ENCODE data around the gene PRKCB. TPM values are rescaled to one million over a fixed set of nuclear protein-coding genes. Genes with fewer than 3 reads are reported as not detected.

The PRKCB gene
- polyA plus RNA-seq, 2 of the 4 experiments (the other 2 are of a cell fraction) = 0.09 to 0.22 TPM

DNA sequence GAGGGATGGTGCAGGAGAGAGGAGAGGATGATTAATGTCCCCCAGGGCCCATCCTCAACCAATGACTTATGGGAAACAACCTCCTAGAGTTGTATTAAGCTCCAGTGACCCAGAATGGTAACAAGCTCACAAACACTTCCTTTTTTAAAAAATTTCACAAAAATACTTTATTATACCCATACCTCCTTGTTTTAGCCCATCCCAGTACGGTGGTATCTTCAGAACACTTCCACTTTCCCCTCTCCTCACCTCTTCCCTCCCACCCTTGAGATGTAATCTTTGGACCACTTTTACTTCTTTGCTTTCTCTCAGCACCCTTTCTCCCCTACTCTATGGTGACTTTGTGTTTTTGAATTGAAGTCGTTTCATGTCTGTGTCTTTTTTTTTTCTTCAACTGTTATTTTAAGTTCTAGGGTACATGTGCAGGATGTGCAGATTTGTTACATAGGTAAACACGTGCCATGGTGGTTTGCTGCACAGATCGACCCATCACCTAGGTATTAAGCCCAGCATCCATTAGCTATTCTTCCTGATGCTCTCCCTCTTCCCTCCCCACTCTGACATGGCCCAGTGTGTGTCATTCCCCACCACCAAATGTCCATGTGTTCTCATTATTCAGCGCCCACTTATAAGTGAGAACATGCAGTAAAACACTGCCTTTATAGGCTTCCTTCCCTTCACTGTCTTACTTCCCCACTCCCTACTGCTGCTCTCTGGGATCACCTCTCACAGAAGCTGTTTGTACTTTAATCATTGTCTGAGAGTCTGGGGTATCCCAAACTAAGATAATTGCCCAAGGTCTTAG is 124.5 kb downstream of the PRKCB start:
- DNase-seq (ENCODE audit: low read depth in 1 of 2, low spot score in 1 of 2) = no peak
- POLR2A ChIA-PET = no interaction called here
- TF ChIP-seq, protein P1, sequence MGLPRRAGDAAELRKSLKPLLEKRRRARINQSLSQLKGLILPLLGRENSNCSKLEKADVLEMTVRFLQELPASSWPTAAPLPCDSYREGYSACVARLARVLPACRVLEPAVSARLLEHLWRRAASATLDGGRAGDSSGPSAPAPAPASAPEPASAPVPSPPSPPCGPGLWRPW (IDR thresholded peaks at IDR 0.05) = no peak
- TF ChIP-seq TP53 (CRISPR knock-in tag; IDR thresholded peaks at IDR 0.05) (no peak), HOXB5 (CRISPR knock-in tag; IDR thresholded peaks at IDR 0.05) (no peak), BHLHE40 (IDR thresholded peaks at IDR 0.05; ENCODE audit: low read depth, low read length) (no peak), MAZ (IDR thresholded peaks at IDR 0.05; ENCODE audit: borderline replicate concordance, low read depth, low read length) (no peak), FOSL2 (IDR thresholded peaks at IDR 0.05) (no peak), FOSL2 (CRISPR knock-in tag; IDR thresholded peaks at IDR 0.05) (no peak), SMC3 (IDR thresholded peaks at IDR 0.05) (no peak), SREBF2 (IDR thresholded peaks at IDR 0.05) (no peak), GATA3 (IDR thresholded peaks at IDR 0.05; ENCODE audit: borderline replicate concordance) (no peak), ZFP36 (IDR thresholded peaks at IDR 0.05; ENCODE audit: borderline replicate concordance, partially characterized antibody) (no peak), KDM1A (IDR thresholded peaks at IDR 0.05; ENCODE audit: low read depth) (no peak)
- TF ChIP-seq, protein P2, sequence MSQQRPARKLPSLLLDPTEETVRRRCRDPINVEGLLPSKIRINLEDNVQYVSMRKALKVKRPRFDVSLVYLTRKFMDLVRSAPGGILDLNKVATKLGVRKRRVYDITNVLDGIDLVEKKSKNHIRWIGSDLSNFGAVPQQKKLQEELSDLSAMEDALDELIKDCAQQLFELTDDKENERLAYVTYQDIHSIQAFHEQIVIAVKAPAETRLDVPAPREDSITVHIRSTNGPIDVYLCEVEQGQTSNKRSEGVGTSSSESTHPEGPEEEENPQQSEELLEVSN (IDR thresholded peaks at IDR 0.05; ENCODE audit: borderline replicate concordance, low read depth) = no peak
- TF ChIP-seq, protein P3, sequence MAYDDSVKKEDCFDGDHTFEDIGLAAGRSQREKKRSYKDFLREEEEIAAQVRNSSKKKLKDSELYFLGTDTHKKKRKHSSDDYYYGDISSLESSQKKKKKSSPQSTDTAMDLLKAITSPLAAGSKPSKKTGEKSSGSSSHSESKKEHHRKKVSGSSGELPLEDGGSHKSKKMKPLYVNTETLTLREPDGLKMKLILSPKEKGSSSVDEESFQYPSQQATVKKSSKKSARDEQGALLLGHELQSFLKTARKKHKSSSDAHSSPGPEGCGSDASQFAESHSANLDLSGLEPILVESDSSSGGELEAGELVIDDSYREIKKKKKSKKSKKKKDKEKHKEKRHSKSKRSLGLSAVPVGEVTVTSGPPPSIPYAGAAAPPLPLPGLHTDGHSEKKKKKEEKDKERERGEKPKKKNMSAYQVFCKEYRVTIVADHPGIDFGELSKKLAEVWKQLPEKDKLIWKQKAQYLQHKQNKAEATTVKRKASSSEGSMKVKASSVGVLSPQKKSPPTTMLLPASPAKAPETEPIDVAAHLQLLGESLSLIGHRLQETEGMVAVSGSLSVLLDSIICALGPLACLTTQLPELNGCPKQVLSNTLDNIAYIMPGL (CRISPR knock-in tag; IDR thresholded peaks at IDR 0.05; ENCODE audit: borderline replicate concordance) = no peak
- WGBS (ENCODE audit: missing lambda C conversion rate) = under 1% methylated on average over 5 of the region's 5 CpGs
- H3K27ac ChIP-seq = no peak overlapping the region
- H3K9me3 ChIP-seq = no peaks in the 10 kb centered on the region
- FAIRE-seq = no peak
- ATAC-seq = no peak
- H3K4me3 ChIP-seq = no peak overlapping the region
- no peaks in the 10 kb centered on the region for H3K4me1 ChIP-seq
- CTCF ChIA-PET = no interaction called here
- H3K4me2 ChIP-seq = no peak overlapping the region

DNA sequence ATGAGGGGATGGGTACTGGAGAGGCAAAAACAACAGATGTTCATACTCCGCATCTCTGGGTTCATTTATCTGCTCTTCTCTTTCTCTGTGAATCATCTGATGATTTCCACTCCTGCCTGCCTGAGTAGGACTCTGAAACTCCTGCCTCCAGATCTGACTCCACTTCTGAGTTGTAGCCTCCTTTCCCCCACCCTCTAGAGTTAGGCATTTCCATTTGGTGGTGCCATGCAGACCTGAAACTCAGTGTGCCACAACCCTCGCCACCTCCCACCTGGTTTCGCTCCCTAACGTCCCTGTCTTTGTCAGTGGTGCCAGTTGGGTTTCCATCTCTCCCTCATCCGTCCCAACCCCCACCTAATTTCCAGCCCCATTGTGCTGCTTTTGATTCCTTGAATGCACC is 126.2 kb downstream of the PRKCB start:
- Histone ChIP-seq H3K9me3 (no peaks in the 10 kb centered on the region), H3K4me2 (no peak overlapping the region), H3K4me3 (no peak overlapping the region), H3K4me1 (no peaks in the 10 kb centered on the region), H3K27ac (no peak overlapping the region)
- no peak for ATAC-seq
- CTCF ChIA-PET = no interaction called here
- FAIRE-seq = no peak
- TF ChIP-seq, protein P4, sequence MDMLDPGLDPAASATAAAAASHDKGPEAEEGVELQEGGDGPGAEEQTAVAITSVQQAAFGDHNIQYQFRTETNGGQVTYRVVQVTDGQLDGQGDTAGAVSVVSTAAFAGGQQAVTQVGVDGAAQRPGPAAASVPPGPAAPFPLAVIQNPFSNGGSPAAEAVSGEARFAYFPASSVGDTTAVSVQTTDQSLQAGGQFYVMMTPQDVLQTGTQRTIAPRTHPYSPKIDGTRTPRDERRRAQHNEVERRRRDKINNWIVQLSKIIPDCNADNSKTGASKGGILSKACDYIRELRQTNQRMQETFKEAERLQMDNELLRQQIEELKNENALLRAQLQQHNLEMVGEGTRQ (IDR thresholded peaks at IDR 0.05) = no peak
- TF ChIP-seq, protein P3 (CRISPR knock-in tag; IDR thresholded peaks at IDR 0.05; ENCODE audit: borderline replicate concordance) = no peak
- TF ChIP-seq KDM5A (IDR thresholded peaks at IDR 0.05) = no peak
- TF ChIP-seq, protein P2 (IDR thresholded peaks at IDR 0.05; ENCODE audit: borderline replicate concordance, low read depth) = no peak
- no peak for TF ChIP-seq MAFK (IDR thresholded peaks at IDR 0.05; ENCODE audit: partially characterized antibody)
- TF ChIP-seq, protein P5, sequence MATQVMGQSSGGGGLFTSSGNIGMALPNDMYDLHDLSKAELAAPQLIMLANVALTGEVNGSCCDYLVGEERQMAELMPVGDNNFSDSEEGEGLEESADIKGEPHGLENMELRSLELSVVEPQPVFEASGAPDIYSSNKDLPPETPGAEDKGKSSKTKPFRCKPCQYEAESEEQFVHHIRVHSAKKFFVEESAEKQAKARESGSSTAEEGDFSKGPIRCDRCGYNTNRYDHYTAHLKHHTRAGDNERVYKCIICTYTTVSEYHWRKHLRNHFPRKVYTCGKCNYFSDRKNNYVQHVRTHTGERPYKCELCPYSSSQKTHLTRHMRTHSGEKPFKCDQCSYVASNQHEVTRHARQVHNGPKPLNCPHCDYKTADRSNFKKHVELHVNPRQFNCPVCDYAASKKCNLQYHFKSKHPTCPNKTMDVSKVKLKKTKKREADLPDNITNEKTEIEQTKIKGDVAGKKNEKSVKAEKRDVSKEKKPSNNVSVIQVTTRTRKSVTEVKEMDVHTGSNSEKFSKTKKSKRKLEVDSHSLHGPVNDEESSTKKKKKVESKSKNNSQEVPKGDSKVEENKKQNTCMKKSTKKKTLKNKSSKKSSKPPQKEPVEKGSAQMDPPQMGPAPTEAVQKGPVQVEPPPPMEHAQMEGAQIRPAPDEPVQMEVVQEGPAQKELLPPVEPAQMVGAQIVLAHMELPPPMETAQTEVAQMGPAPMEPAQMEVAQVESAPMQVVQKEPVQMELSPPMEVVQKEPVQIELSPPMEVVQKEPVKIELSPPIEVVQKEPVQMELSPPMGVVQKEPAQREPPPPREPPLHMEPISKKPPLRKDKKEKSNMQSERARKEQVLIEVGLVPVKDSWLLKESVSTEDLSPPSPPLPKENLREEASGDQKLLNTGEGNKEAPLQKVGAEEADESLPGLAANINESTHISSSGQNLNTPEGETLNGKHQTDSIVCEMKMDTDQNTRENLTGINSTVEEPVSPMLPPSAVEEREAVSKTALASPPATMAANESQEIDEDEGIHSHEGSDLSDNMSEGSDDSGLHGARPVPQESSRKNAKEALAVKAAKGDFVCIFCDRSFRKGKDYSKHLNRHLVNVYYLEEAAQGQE (IDR thresholded peaks at IDR 0.05) = no peak
- no peak for TF ChIP-seq CBX2 (IDR thresholded peaks at IDR 0.05; ENCODE audit: borderline replicate concordance, low read depth)
- TF ChIP-seq NPAS2 (CRISPR knock-in tag; IDR thresholded peaks at IDR 0.05; ENCODE audit: borderline replicate concordance) = no peak
- no peak for TF ChIP-seq MYC (IDR thresholded peaks at IDR 0.05; ENCODE audit: borderline replicate concordance, low read length)
- no peak for TF ChIP-seq KDM1A (IDR thresholded peaks at IDR 0.05; ENCODE audit: low read depth)
- POLR2A ChIA-PET = no interaction called here
- 3% methylated on average over 5 of the region's 5 CpGs for WGBS (ENCODE audit: missing lambda C conversion rate)
- DNase-seq (ENCODE audit: low read depth in 1 of 2, low spot score in 1 of 2) = no peak

Data from A549 (cell line).